ENCODE data around the gene GMIP.
"Not testable (repeated sequence)": the region's sequence is repeated elsewhere in the genome, so short reads cannot be mapped to it uniquely, and the experiment has no call there.

The GMIP gene

GRCh38 chr19:19643158-19644053, at the start of gene GMIP:
TSS of gene GMIP (minus strand) at chr19:19643657. CDS start at chr19:19643529, 128 bp downstream.
- H3K4me1 Mint-ChIP-seq (ENCODE audit: low read depth) = peaks cover 15% of the 10 kb centered on the region
- peaks cover 34% of the 10 kb centered on the region for H3K36me3 Mint-ChIP-seq (ENCODE audit: low read depth)
- H3K27me3 Mint-ChIP-seq (ENCODE audit: low read depth) = no peaks in the 10 kb centered on the region
- no peaks in the 10 kb centered on the region for H3K9me3 Mint-ChIP-seq
- H3K27ac Mint-ChIP-seq = peak within 1 kb of the TSS; percentile 92
- peak within 1 kb of the TSS; percentile 99 for H3K4me3 Mint-ChIP-seq

GRCh38 chr19:19691683-19692082, 48.2 kb upstream of the GMIP start:
- H3K9me3 Mint-ChIP-seq = peaks cover 25% of the 10 kb centered on the region
- H3K4me1 Mint-ChIP-seq (ENCODE audit: low read depth) = no peaks in the 10 kb centered on the region
- H3K27me3 Mint-ChIP-seq (ENCODE audit: low read depth) = no peaks in the 10 kb centered on the region
- peaks cover 9% of the 10 kb centered on the region for H3K36me3 Mint-ChIP-seq (ENCODE audit: low read depth)
- no peak overlapping the region for H3K4me3 Mint-ChIP-seq
- no peak overlapping the region for H3K27ac Mint-ChIP-seq

- H3K4me3 Mint-ChIP-seq; H3K4me1 Mint-ChIP-seq (ENCODE audit: low read depth); H3K27ac Mint-ChIP-seq; H3K27me3 Mint-ChIP-seq (ENCODE audit: low read depth): not testable (repeated sequence)
- H3K36me3 Mint-ChIP-seq (ENCODE audit: low read depth) = peaks cover 21% of the 10 kb centered on the region
- peaks cover 30% of the 10 kb centered on the region for H3K9me3 Mint-ChIP-seq
Measured at GRCh38 chr19:19689023-19689422, 45.6 kb upstream of the GMIP start.

- Mint-ChIP-seq H3K9me3 (peaks cover 38% of the 10 kb centered on the region), H3K27me3 (ENCODE audit: low read depth) (no peaks in the 10 kb centered on the region), H3K4me1 (ENCODE audit: low read depth) (no peaks in the 10 kb centered on the region), H3K36me3 (ENCODE audit: low read depth) (peaks cover 39% of the 10 kb centered on the region), H3K4me3 (no peak overlapping the region), H3K27ac (no peak overlapping the region)
Measured at GRCh38 chr19:19687090-19687489, 43.6 kb upstream of the GMIP start.

GRCh38 chr19:19686580-19686979, 43.1 kb upstream of the GMIP start:
- H3K36me3 Mint-ChIP-seq (ENCODE audit: low read depth) = peaks cover 40% of the 10 kb centered on the region
- H3K27me3 Mint-ChIP-seq (ENCODE audit: low read depth) = no peaks in the 10 kb centered on the region
- H3K27ac Mint-ChIP-seq = no peak overlapping the region
- H3K4me3 Mint-ChIP-seq = no peak overlapping the region
- peaks cover 38% of the 10 kb centered on the region for H3K9me3 Mint-ChIP-seq
- no peaks in the 10 kb centered on the region for H3K4me1 Mint-ChIP-seq (ENCODE audit: low read depth)

GRCh38 chr19:19686119-19686518, 42.7 kb upstream of the GMIP start:
- Mint-ChIP-seq H3K36me3 (ENCODE audit: low read depth) (peaks cover 45% of the 10 kb centered on the region), H3K9me3 (peaks cover 43% of the 10 kb centered on the region)
- not testable (repeated sequence) for H3K4me3 Mint-ChIP-seq; H3K27me3 Mint-ChIP-seq (ENCODE audit: low read depth); H3K4me1 Mint-ChIP-seq (ENCODE audit: low read depth); H3K27ac Mint-ChIP-seq

- Mint-ChIP-seq H3K4me3 (no peak overlapping the region), H3K27ac (no peak overlapping the region), H3K4me1 (ENCODE audit: low read depth) (peaks cover 3% of the 10 kb centered on the region), H3K9me3 (peaks cover 73% of the 10 kb centered on the region), H3K27me3 (ENCODE audit: low read depth) (no peaks in the 10 kb centered on the region), H3K36me3 (ENCODE audit: low read depth) (peaks cover 87% of the 10 kb centered on the region)
Measured at GRCh38 chr19:19679176-19680073, 36.0 kb upstream of the GMIP start.

GRCh38 chr19:19677579-19677978, 34.1 kb upstream of the GMIP start:
- Mint-ChIP-seq H3K4me3 (no peak overlapping the region), H3K27ac (no peak overlapping the region), H3K27me3 (ENCODE audit: low read depth) (no peaks in the 10 kb centered on the region), H3K36me3 (ENCODE audit: low read depth) (peaks cover 84% of the 10 kb centered on the region), H3K9me3 (peaks cover 64% of the 10 kb centered on the region), H3K4me1 (ENCODE audit: low read depth) (peaks cover 3% of the 10 kb centered on the region)

GRCh38 chr19:19674315-19674714, 30.9 kb upstream of the GMIP start:
- H3K9me3 Mint-ChIP-seq = peaks cover 65% of the 10 kb centered on the region
- peaks cover 87% of the 10 kb centered on the region for H3K36me3 Mint-ChIP-seq (ENCODE audit: low read depth)
- peak overlapping the region; percentile 10 for H3K4me3 Mint-ChIP-seq
- no peaks in the 10 kb centered on the region for H3K27me3 Mint-ChIP-seq (ENCODE audit: low read depth)
- H3K27ac Mint-ChIP-seq = peak overlapping the region; percentile 26
- H3K4me1 Mint-ChIP-seq (ENCODE audit: low read depth) = peaks cover 11% of the 10 kb centered on the region

GRCh38 chr19:19672816-19673215, 29.4 kb upstream of the GMIP start:
- no peaks in the 10 kb centered on the region for H3K27me3 Mint-ChIP-seq (ENCODE audit: low read depth)
- peaks cover 57% of the 10 kb centered on the region for H3K9me3 Mint-ChIP-seq
- H3K27ac Mint-ChIP-seq = no peak overlapping the region
- H3K4me3 Mint-ChIP-seq = no peak overlapping the region
- peaks cover 79% of the 10 kb centered on the region for H3K36me3 Mint-ChIP-seq (ENCODE audit: low read depth)
- H3K4me1 Mint-ChIP-seq (ENCODE audit: low read depth) = peaks cover 15% of the 10 kb centered on the region

- peak overlapping the region; percentile 81 for H3K4me3 Mint-ChIP-seq
- H3K36me3 Mint-ChIP-seq (ENCODE audit: low read depth) = peaks cover 55% of the 10 kb centered on the region
- H3K27ac Mint-ChIP-seq = peak overlapping the region; percentile 85
- peaks cover 35% of the 10 kb centered on the region for H3K9me3 Mint-ChIP-seq
- H3K4me1 Mint-ChIP-seq (ENCODE audit: low read depth) = peaks cover 12% of the 10 kb centered on the region
- no peaks in the 10 kb centered on the region for H3K27me3 Mint-ChIP-seq (ENCODE audit: low read depth)
Measured at GRCh38 chr19:19670070-19670551, 26.7 kb upstream of the GMIP start.

- Mint-ChIP-seq H3K36me3 (ENCODE audit: low read depth) (peaks cover 49% of the 10 kb centered on the region), H3K27ac (peak within 1 kb of the TSS; percentile 96), H3K4me3 (peak within 1 kb of the TSS; percentile 81), H3K4me1 (ENCODE audit: low read depth) (peaks cover 13% of the 10 kb centered on the region), H3K9me3 (peaks cover 28% of the 10 kb centered on the region), H3K27me3 (ENCODE audit: low read depth) (no peaks in the 10 kb centered on the region)
Measured at GRCh38 chr19:19668230-19669012, 25.0 kb upstream of the GMIP start, which contains the start of gene ZNF101. TSS of gene ZNF101 (plus strand) at chr19:19668839. CDS start at chr19:19668964, 125 bp downstream.

- H3K27me3 Mint-ChIP-seq (ENCODE audit: low read depth); H3K9me3 Mint-ChIP-seq: not testable (repeated sequence)
- Mint-ChIP-seq H3K4me3 (peak overlapping the region; percentile 17), H3K36me3 (ENCODE audit: low read depth) (peaks cover 39% of the 10 kb centered on the region), H3K27ac (peak overlapping the region; percentile 9), H3K4me1 (ENCODE audit: low read depth) (peaks cover 29% of the 10 kb centered on the region)
Measured at GRCh38 chr19:19665420-19665948, 22.0 kb upstream of the GMIP start.
